ACC112 (cell line): ENCODE data around the gene ADIPOR1.
A peak's percentile ranks its signal among the peaks of the same experiment; 100 is the strongest.

Experiments used
- H2AFZ ChIP-seq: fragments of 200-600 bp; sonication (generic); one replicate; pipeline ENCODE4 v1.6.0; 2017; ENCODE audit warnings: antibody characterized with exemption, low read length; ENCODE audit not compliant: unreplicated experiment
- H3K27ac ChIP-seq: fragments of 200-600 bp; sonication (generic); 2 replicates; pipeline ENCODE4 v1.5.1; 2014; ENCODE audit warnings: low read depth, mild to moderate bottlenecking, antibody characterized with exemption, low read length, moderate library complexity
- H3K27me3 ChIP-seq: fragments of 200-600 bp; sonication (generic); 2 replicates; pipeline ENCODE4 v1.6.1; 2014; ENCODE audit warnings: mild to moderate bottlenecking, antibody characterized with exemption, low read length, moderate library complexity, mixed read lengths; ENCODE audit not compliant: insufficient read depth
- H3K36me3 ChIP-seq: fragments of 200-600 bp; sonication (generic); 2 replicates; pipeline ENCODE4 v1.6.1; 2016; ENCODE audit warnings: mild to moderate bottlenecking, antibody characterized with exemption, low read length, moderate library complexity, mixed read lengths; ENCODE audit not compliant: insufficient read depth
- H3K4me1 ChIP-seq: fragments of 200-600 bp; sonication (generic); one replicate; pipeline ENCODE4 v1.6.1; 2016; ENCODE audit warnings: low read length, mixed read lengths; ENCODE audit not compliant: insufficient read depth, unreplicated experiment, control insufficient read depth
- H3K4me3 ChIP-seq: fragments of 200-600 bp; sonication (generic); 2 replicates; pipeline ENCODE4 v1.5.1; 2014; ENCODE audit warnings: mild to moderate bottlenecking, low read depth, low read length
- H3K79me2 ChIP-seq: fragments of 200-600 bp; sonication (generic); one replicate; pipeline ENCODE4 v1.6.0; 2016; ENCODE audit warnings: low read length; ENCODE audit not compliant: control insufficient read depth, unreplicated experiment, insufficient read depth

The ADIPOR1 gene

GRCh38 chr1:202954057-202954745, 3.9 kb downstream of the ADIPOR1 start:
- H3K79me2 ChIP-seq: peaks cover 70% of the 10 kb centered on the region
- no peaks in the 10 kb centered on the region for H3K27me3 ChIP-seq
- H3K4me1 ChIP-seq: peaks cover 39% of the 10 kb centered on the region
- H3K36me3 ChIP-seq: no peaks in the 10 kb centered on the region; the same call in 1 of the 2 replicates
- H3K4me3 ChIP-seq: no peak overlapping the region
- no peak overlapping the region for H3K27ac ChIP-seq
- no peak overlapping the region for H2AFZ ChIP-seq

DNA sequence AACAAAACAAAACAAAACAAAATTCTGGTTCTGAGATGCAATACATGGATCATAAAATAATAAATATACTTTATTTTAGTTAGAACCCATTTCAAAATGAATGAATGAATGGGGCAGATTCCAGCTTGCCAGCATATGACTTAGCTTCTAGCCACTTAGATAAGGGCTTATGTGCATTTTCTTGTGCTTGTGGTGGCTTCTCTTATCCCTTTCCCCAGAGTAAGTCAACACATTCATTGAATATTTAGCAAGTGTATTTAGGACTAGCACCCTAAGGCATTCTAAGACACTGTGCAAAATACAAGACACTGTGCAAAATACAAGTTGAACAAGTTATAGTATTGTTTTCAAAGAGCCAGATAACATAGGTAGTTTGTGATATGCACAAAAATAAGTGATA, 4.7 kb downstream of the ADIPOR1 start:
- H3K4me1 ChIP-seq: peaks cover 31% of the 10 kb centered on the region
- H3K27me3 ChIP-seq: no peaks in the 10 kb centered on the region
- H3K79me2 ChIP-seq: peaks cover 70% of the 10 kb centered on the region
- no peak overlapping the region for H2AFZ ChIP-seq
- no peak overlapping the region for H3K4me3 ChIP-seq
- H3K27ac ChIP-seq: peak overlapping the region; percentile 26; the same call in 1 of the 2 replicates
- no peaks in the 10 kb centered on the region; the same call in 1 of the 2 replicates for H3K36me3 ChIP-seq

GRCh38 chr1:202952818-202953217, 5.3 kb downstream of the ADIPOR1 start:
- H3K4me1 ChIP-seq: peaks cover 31% of the 10 kb centered on the region
- peak overlapping the region; percentile 26; the same call in 1 of the 2 replicates for H3K27ac ChIP-seq
- H3K27me3 ChIP-seq: no peaks in the 10 kb centered on the region
- H2AFZ ChIP-seq: no peak overlapping the region
- no peak overlapping the region for H3K4me3 ChIP-seq
- H3K79me2 ChIP-seq: peaks cover 67% of the 10 kb centered on the region
- H3K36me3 ChIP-seq: no peaks in the 10 kb centered on the region; the same call in 1 of the 2 replicates

GRCh38 chr1:202952099-202952498, 6.0 kb downstream of the ADIPOR1 start:
- H3K27ac ChIP-seq: no peak overlapping the region
- no peaks in the 10 kb centered on the region; the same call in 1 of the 2 replicates for H3K36me3 ChIP-seq
- H3K79me2 ChIP-seq: peaks cover 60% of the 10 kb centered on the region

GRCh38 chr1:202951437-202951836, 6.7 kb downstream of the ADIPOR1 start:
- Histone ChIP-seq H3K79me2 (peaks cover 53% of the 10 kb centered on the region), H2AFZ (no peak overlapping the region), H3K36me3 (peaks cover 1% of the 10 kb centered on the region; the same call in 1 of the 2 replicates), H3K27ac (no peak overlapping the region), H3K27me3 (no peaks in the 10 kb centered on the region), H3K4me3 (no peak overlapping the region), H3K4me1 (peaks cover 22% of the 10 kb centered on the region)

More at GRCh38 chr1:202952099-202952498, 6.0 kb downstream of the ADIPOR1 start:
- H3K27me3 ChIP-seq: no peaks in the 10 kb centered on the region
- no peak overlapping the region for H3K4me3 ChIP-seq
- peaks cover 29% of the 10 kb centered on the region for H3K4me1 ChIP-seq
- no peak overlapping the region for H2AFZ ChIP-seq

DNA sequence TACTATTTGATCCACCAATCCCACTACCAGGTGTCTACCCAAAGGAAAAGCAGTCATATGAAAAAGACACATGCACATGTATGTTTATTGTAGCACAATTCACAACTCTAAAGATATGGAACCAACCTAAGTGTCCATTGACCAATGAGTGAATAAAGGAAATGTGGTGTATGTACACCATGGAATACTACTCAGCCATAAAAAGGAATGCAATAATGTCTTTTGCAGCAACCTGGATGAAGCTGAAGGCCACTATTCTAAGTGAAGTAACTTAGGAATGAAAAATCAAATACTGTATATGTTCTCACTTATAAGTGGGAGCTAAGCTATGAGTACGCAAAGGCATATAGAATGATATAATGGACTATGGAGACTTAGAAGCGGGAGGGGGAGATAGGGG, 12.6 kb downstream of the ADIPOR1 start:
- Histone ChIP-seq H2AFZ (no peak overlapping the region), H3K27ac (no peak overlapping the region), H3K27me3 (no peaks in the 10 kb centered on the region), H3K4me3 (no peak overlapping the region), H3K4me1 (no peaks in the 10 kb centered on the region), H3K79me2 (peaks cover 3% of the 10 kb centered on the region), H3K36me3 (peaks cover 28% of the 10 kb centered on the region)

DNA sequence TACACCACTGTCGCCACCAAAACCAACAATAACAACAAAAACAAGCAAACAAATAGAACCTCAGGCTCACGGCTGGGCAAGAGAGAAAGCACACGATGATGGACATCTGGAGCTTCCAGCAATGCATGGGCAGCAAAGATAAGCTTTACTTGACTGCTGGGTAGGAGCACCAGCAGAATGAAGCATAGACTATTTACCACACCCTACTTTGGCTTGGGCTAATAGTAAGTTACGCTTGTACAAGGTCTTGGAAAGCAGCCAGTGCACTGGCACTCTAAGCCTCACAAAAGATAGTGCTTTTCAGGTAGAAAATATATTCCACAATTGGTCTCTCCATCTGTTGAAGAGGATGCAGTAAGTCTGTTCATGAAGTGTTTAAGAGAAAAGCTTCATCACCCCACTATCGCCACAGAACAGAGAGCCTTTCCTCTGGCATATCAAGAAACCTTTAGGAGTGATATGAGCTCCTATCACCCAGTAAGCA, 13.6 kb downstream of the ADIPOR1 start:
- H3K4me3 ChIP-seq: no peak overlapping the region
- H3K27me3 ChIP-seq: no peaks in the 10 kb centered on the region
- H3K36me3 ChIP-seq: peaks cover 28% of the 10 kb centered on the region
- no peak overlapping the region for H3K27ac ChIP-seq
- no peaks in the 10 kb centered on the region for H3K4me1 ChIP-seq
- H3K79me2 ChIP-seq: no peaks in the 10 kb centered on the region
- no peak overlapping the region for H2AFZ ChIP-seq

- no peak overlapping the region for H3K4me3 ChIP-seq
- H3K79me2 ChIP-seq: no peaks in the 10 kb centered on the region
- H3K36me3 ChIP-seq: peaks cover 28% of the 10 kb centered on the region
- no peaks in the 10 kb centered on the region for H3K27me3 ChIP-seq
- no peak overlapping the region for H3K27ac ChIP-seq
- no peaks in the 10 kb centered on the region for H3K4me1 ChIP-seq
- no peak overlapping the region for H2AFZ ChIP-seq
Measured at GRCh38 chr1:202942426-202942825, 15.7 kb downstream of the ADIPOR1 start.

DNA sequence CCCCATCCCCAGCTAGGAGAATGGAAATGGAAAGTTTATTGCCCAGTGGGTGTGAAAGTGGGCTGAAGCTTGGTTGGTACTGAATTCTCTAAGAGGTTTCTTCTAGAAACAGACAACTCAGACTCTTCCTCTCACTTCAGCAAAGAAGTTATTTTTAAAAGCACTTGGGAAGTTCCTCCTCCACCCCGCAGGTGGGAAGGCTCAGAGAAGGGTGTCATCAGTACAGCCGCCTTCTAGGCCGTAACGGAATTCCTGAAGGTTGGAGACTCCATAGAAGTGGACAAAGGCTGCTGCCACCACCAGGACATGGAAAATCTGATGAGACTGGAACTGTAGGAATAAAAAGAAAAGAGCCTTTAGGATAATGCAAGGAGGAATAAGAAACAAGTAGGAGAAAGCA, 16.7 kb downstream of the ADIPOR1 start:
- Histone ChIP-seq H2AFZ (no peak overlapping the region), H3K27ac (no peak overlapping the region), H3K4me1 (no peaks in the 10 kb centered on the region), H3K27me3 (no peaks in the 10 kb centered on the region), H3K36me3 (peaks cover 25% of the 10 kb centered on the region), H3K79me2 (no peaks in the 10 kb centered on the region), H3K4me3 (no peak overlapping the region)

- no peak overlapping the region for H2AFZ ChIP-seq
- no peak overlapping the region for H3K4me3 ChIP-seq
- H3K79me2 ChIP-seq: no peaks in the 10 kb centered on the region
- H3K27me3 ChIP-seq: no peaks in the 10 kb centered on the region
- H3K27ac ChIP-seq: no peak overlapping the region
- peaks cover 3% of the 10 kb centered on the region for H3K4me1 ChIP-seq
- peaks cover 19% of the 10 kb centered on the region for H3K36me3 ChIP-seq
Measured at GRCh38 chr1:202940561-202940960, 17.6 kb downstream of the ADIPOR1 start.

- H2AFZ ChIP-seq: no peak overlapping the region
- no peaks in the 10 kb centered on the region for H3K79me2 ChIP-seq
Measured at GRCh38 chr1:202938287-202938925, 19.7 kb downstream of the ADIPOR1 start.

More at GRCh38 chr1:202938287-202938925, 19.7 kb downstream of the ADIPOR1 start:
- Histone ChIP-seq H3K27ac (no peak overlapping the region), H3K4me3 (no peak overlapping the region), H3K27me3 (no peaks in the 10 kb centered on the region), H3K4me1 (peaks cover 3% of the 10 kb centered on the region), H3K36me3 (peaks cover 12% of the 10 kb centered on the region; the same call in 1 of the 2 replicates)
